Mesothelial cell of epicardium (in vitro differentiated cells): ENCODE measurements around the gene TRIM43. TPM values are rescaled to one million over a fixed set of nuclear protein-coding genes. Genes with fewer than 3 reads are reported as not detected.
"Not testable (repeated sequence)": the region's sequence is repeated elsewhere in the genome, so short reads cannot be mapped to it uniquely, and the experiment has no call there.

Experiments used
- DNase-seq, 2 experiments: peaks; one replicate each; pipeline ENCODE4 v3.0.0; 2021; ENCODE audit warnings: low spot score in 2 of 2; ENCODE audit not compliant: unreplicated experiment in 2 of 2
- H3K27ac Mint-ChIP-seq: 2 replicates; pipeline ENCODE4 v1.8.0; 2021; ENCODE audit warnings: mixed read lengths
- H3K27me3 Mint-ChIP-seq: 2 replicates; pipeline ENCODE4 v1.8.0; 2021; ENCODE audit warnings: low read depth, mixed read lengths
- H3K36me3 Mint-ChIP-seq: 2 replicates; pipeline ENCODE4 v1.8.0; 2021; ENCODE audit warnings: mixed read lengths
- H3K4me1 Mint-ChIP-seq: 2 replicates; pipeline ENCODE4 v1.8.0; 2021; ENCODE audit warnings: mixed read lengths
- H3K4me3 Mint-ChIP-seq: 2 replicates; pipeline ENCODE4 v1.8.0; 2021; ENCODE audit warnings: mild to moderate bottlenecking, moderate library complexity, mixed read lengths
- H3K9me3 Mint-ChIP-seq: 2 replicates; pipeline ENCODE4 v1.8.0; 2021; ENCODE audit warnings: mixed read lengths
- total RNA-seq: library from RNA; stranded (reverse); gene quantifications from 3 replicates; pipeline ENCODE4 v1.2.1, GENCODE V29; 2021

TRIM43 gene
- total RNA-seq, 1 donor from 2014 or later, result not detected

- not testable (repeated sequence) for H3K36me3 Mint-ChIP-seq, DNase-seq, H3K4me1 Mint-ChIP-seq, H3K27ac Mint-ChIP-seq, H3K9me3 Mint-ChIP-seq, H3K27me3 Mint-ChIP-seq, H3K4me3 Mint-ChIP-seq
Observed at GRCh38 chr2:95630987-95631386, 39.2 kb downstream of the TRIM43 start.

- H3K27ac Mint-ChIP-seq, H3K4me1 Mint-ChIP-seq, H3K9me3 Mint-ChIP-seq, H3K27me3 Mint-ChIP-seq, H3K4me3 Mint-ChIP-seq, DNase-seq, H3K36me3 Mint-ChIP-seq: not testable (repeated sequence)
Observed at GRCh38 chr2:95633626-95634259, 41.9 kb downstream of the TRIM43 start.

GRCh38 chr2:95640515-95641288 is 48.9 kb downstream of the TRIM43 start:
- H3K9me3 Mint-ChIP-seq, H3K4me1 Mint-ChIP-seq, H3K27ac Mint-ChIP-seq, DNase-seq, H3K27me3 Mint-ChIP-seq, H3K4me3 Mint-ChIP-seq, H3K36me3 Mint-ChIP-seq: not testable (repeated sequence)

- not testable (repeated sequence) for H3K4me1 Mint-ChIP-seq, DNase-seq, H3K27ac Mint-ChIP-seq, H3K27me3 Mint-ChIP-seq, H3K9me3 Mint-ChIP-seq, H3K4me3 Mint-ChIP-seq, H3K36me3 Mint-ChIP-seq
Observed at GRCh38 chr2:95641289-95641575, 49.4 kb downstream of the TRIM43 start.

- H3K36me3 Mint-ChIP-seq, DNase-seq, H3K27ac Mint-ChIP-seq, H3K9me3 Mint-ChIP-seq, H3K27me3 Mint-ChIP-seq, H3K4me3 Mint-ChIP-seq, H3K4me1 Mint-ChIP-seq: not testable (repeated sequence)
Observed at GRCh38 chr2:95641787-95642186, 50.0 kb downstream of the TRIM43 start.

GRCh38 chr2:95642360-95642759 is 50.6 kb downstream of the TRIM43 start:
- not testable (repeated sequence) for H3K36me3 Mint-ChIP-seq, H3K27ac Mint-ChIP-seq, H3K4me3 Mint-ChIP-seq, H3K4me1 Mint-ChIP-seq, H3K9me3 Mint-ChIP-seq, DNase-seq, H3K27me3 Mint-ChIP-seq

- not testable (repeated sequence) for H3K27me3 Mint-ChIP-seq, H3K36me3 Mint-ChIP-seq, H3K9me3 Mint-ChIP-seq, DNase-seq, H3K27ac Mint-ChIP-seq, H3K4me1 Mint-ChIP-seq, H3K4me3 Mint-ChIP-seq
Observed at GRCh38 chr2:95642951-95643350, 51.1 kb downstream of the TRIM43 start.

- H3K4me1 Mint-ChIP-seq, H3K36me3 Mint-ChIP-seq, DNase-seq, H3K4me3 Mint-ChIP-seq, H3K27ac Mint-ChIP-seq, H3K9me3 Mint-ChIP-seq: not testable (repeated sequence)
- peaks cover 15% of the 10 kb centered on the region for H3K27me3 Mint-ChIP-seq
Observed at GRCh38 chr2:95645312-95645711, 53.5 kb downstream of the TRIM43 start.

GRCh38 chr2:95646274-95646994 is 54.6 kb downstream of the TRIM43 start:
- not testable (repeated sequence) for H3K9me3 Mint-ChIP-seq, H3K4me3 Mint-ChIP-seq, H3K27ac Mint-ChIP-seq, DNase-seq, H3K4me1 Mint-ChIP-seq, H3K36me3 Mint-ChIP-seq
- peaks cover 18% of the 10 kb centered on the region for H3K27me3 Mint-ChIP-seq

- not testable (repeated sequence) for H3K27ac Mint-ChIP-seq, H3K9me3 Mint-ChIP-seq, H3K4me1 Mint-ChIP-seq, DNase-seq, H3K4me3 Mint-ChIP-seq, H3K36me3 Mint-ChIP-seq
- H3K27me3 Mint-ChIP-seq, result peaks cover 25% of the 10 kb centered on the region
Observed at GRCh38 chr2:95648894-95649544, 57.2 kb downstream of the TRIM43 start.

Other genes with a start within 250 kb of the TRIM43 start
- gene FAHD2A, start 189.3 kb upstream of the TRIM43 start, total RNA-seq, result 43.3 to 45.2 TPM (median 43.5 TPM) in 3 replicates
- gene TRIM43B, start 107.2 kb upstream of the TRIM43 start, total RNA-seq, result not detected in 3 replicates